Measurements from ENCODE around the gene KMT2C. TPM values are rescaled to one million over a fixed set of nuclear protein-coding genes. Genes with fewer than 3 reads are reported as not detected.
"Not testable (repeated sequence)": the region's sequence is repeated elsewhere in the genome, so short reads cannot be mapped to it uniquely, and the experiment has no call there.

Gene KMT2C
- total and polyA plus RNA-seq, 4 donors: 28.3 to 74.3 (median 51.9) TPM

DNA sequence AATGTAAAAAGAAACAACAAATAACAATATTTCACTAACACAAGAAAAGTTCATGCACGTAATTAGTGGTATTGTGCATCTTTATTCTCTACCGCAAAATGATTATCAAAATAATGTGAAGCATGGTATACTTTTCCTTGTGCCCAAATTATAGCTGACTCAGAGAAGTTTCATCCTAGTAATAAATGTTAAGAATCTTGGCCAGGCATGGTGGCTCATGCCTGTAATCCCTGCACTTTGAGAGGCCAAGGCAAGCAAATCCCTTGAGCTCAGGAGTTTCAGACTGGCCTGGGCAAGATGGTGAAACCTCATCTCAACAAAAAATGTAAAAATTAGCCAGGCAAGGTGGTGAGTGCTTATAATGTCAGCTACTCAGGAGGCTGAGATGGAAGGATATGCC lies 105.0 kb downstream of the KMT2C start:
- no peaks in the 10 kb centered on the region for H3K27me3 ChIP-seq (ENCODE audit: control insufficient read depth, insufficient read depth, low read length)
- no peak for DNase-seq (ENCODE audit: low read depth in 4 of 6, low spot score in 6 of 6)
- H3K36me3 ChIP-seq (ENCODE audit: control insufficient read depth, insufficient read depth, low read length): peaks cover 8% of the 10 kb centered on the region
- no peak overlapping the region for H3K27ac ChIP-seq (ENCODE audit: low read depth, low read length)
- H3K4me1 ChIP-seq (ENCODE audit: control insufficient read depth, insufficient read depth, low read length): peaks cover 3% of the 10 kb centered on the region
- H3K9me3 ChIP-seq (ENCODE audit: control insufficient read depth, insufficient read depth, low read length): no peaks in the 10 kb centered on the region
- WGBS (ENCODE audit: insufficient coverage): no CpG with 5 or more reads among the region's 2 CpGs
- no peak overlapping the region for H3K4me3 ChIP-seq (ENCODE audit: low read depth, low read length)

DNA sequence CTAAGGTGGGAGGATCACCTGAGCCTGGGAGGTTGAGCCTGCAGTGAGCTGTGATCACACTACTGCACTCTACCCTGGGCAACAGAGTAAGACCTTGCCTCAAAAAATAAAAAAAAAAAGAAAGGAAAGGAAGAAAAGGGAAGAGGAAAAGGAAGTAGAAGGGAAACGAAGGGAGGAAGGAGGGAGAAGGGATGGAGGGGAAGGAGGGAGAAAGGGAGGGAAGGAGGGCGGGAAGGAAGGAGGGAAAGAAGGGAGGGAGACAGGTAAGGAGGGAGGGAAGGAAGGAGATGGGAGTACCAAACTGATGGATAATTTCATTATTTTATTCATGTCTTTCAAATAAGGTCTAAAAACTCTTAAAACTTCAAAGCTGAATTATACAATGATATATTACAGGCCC lies 106.3 kb downstream of the KMT2C start:
- 100% methylated on average over 1 of the region's 2 CpGs for WGBS (ENCODE audit: insufficient coverage)
- no peaks in the 10 kb centered on the region for H3K9me3 ChIP-seq (ENCODE audit: control insufficient read depth, insufficient read depth, low read length)

DNA sequence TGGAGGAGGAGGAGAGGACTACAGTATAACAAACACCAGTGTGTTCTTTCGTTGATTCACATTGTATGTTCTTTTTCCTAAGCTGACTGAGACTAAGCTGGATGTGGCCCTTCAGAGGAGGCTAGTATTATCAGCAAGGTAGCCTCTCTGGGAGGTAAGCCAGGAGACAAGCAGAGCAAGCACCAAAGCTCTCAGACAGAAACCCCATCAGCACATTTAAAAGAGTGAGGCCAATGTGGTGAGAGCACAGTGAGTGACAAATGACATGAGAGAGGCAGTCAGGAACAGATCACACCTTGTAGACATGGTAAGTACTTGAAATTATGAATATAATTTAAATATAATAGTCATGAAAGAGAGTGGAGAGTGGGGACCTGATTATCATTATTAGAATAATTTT lies 107.6 kb downstream of the KMT2C start:
- Histone ChIP-seq H3K9me3 (ENCODE audit: control insufficient read depth, insufficient read depth, low read length) (no peaks in the 10 kb centered on the region), H3K27ac (ENCODE audit: low read depth, low read length) (no peak overlapping the region), H3K4me3 (ENCODE audit: low read depth, low read length) (no peak overlapping the region), H3K4me1 (ENCODE audit: control insufficient read depth, insufficient read depth, low read length) (peaks cover 3% of the 10 kb centered on the region), H3K27me3 (ENCODE audit: control insufficient read depth, insufficient read depth, low read length) (no peaks in the 10 kb centered on the region), H3K36me3 (ENCODE audit: control insufficient read depth, insufficient read depth, low read length) (peaks cover 13% of the 10 kb centered on the region)
- WGBS (ENCODE audit: insufficient coverage): no CpG with 5 or more reads among the region's 1 CpG
- DNase-seq (ENCODE audit: low read depth in 4 of 6, low spot score in 6 of 6): no peak

More for the DNA sequence above, 106.3 kb downstream of the KMT2C start:
- peaks cover 3% of the 10 kb centered on the region for H3K4me1 ChIP-seq (ENCODE audit: control insufficient read depth, insufficient read depth, low read length)
- H3K27ac ChIP-seq (ENCODE audit: low read depth, low read length): no peak overlapping the region
- no peak for DNase-seq (ENCODE audit: low read depth in 4 of 6, low spot score in 6 of 6)
- H3K27me3 ChIP-seq (ENCODE audit: control insufficient read depth, insufficient read depth, low read length): no peaks in the 10 kb centered on the region
- H3K36me3 ChIP-seq (ENCODE audit: control insufficient read depth, insufficient read depth, low read length): peaks cover 8% of the 10 kb centered on the region
- no peak overlapping the region for H3K4me3 ChIP-seq (ENCODE audit: low read depth, low read length)

DNA sequence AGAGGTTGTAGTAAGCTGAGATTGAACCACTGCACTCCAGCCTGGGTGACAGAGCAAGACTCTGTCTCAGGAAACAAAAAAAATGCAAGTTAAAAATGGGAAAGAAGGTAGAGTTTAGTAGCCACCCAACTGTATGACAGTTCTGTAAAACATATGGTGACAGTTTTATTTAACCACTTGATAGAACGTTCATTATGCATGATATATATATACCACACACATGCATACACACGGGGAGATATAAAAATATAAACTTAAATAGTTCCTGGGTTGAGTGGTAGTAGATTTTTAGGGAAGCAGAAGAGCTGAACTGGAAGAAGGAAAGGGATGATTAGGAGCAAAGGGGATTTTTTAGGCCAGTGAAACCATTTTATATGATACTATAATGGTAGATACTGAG lies 120.0 kb downstream of the KMT2C start:
- no peaks in the 10 kb centered on the region for H3K9me3 ChIP-seq (ENCODE audit: control insufficient read depth, insufficient read depth, low read length)
- WGBS (ENCODE audit: insufficient coverage): no CpG with 5 or more reads among the region's 2 CpGs
- H3K4me1 ChIP-seq (ENCODE audit: control insufficient read depth, insufficient read depth, low read length): no peaks in the 10 kb centered on the region
- no peak overlapping the region for H3K4me3 ChIP-seq (ENCODE audit: low read depth, low read length)
- DNase-seq (ENCODE audit: low read depth in 4 of 6, low spot score in 6 of 6): no peak
- H3K27ac ChIP-seq (ENCODE audit: low read depth, low read length): no peak overlapping the region
- no peaks in the 10 kb centered on the region for H3K27me3 ChIP-seq (ENCODE audit: control insufficient read depth, insufficient read depth, low read length)
- peaks cover 5% of the 10 kb centered on the region for H3K36me3 ChIP-seq (ENCODE audit: control insufficient read depth, insufficient read depth, low read length)

DNA sequence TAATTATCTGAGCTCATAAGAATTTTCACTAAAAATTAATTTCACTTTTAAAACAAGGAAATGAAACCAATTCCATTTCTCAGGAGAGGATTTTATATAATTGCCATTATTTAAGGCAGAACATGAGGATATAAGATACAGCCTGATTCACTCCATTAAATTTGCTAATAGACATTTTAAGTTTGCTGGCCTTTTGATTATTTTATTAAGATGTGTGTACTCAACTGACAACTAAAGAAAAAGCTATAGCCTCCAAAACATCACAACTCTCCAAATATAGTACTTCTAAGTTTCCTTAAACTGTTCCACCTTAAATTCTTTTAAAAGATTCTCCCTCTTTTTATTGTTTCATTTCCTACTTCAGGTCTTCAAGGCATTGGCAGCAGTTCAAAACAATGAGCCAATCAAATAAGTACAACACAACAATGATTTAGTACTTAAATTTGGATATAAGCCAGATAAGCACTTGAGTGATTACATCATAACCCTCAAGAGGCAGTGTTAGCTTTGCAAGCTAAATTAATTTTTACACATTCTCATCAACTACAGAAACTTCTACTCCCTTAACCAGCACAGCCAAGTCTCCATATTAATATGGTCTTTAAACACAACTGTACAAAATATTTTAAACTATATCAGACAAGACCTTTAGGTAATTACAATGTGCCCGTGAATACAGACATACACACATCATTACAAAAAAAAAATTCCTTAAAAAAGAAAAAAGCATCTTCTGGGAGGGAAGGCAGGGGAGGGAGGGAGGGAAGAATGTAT lies 121.8 kb downstream of the KMT2C start:
- no CpG with 5 or more reads among the region's 1 CpG for WGBS (ENCODE audit: insufficient coverage)
- Histone ChIP-seq H3K36me3 (ENCODE audit: control insufficient read depth, insufficient read depth, low read length) (peaks cover 8% of the 10 kb centered on the region), H3K4me1 (ENCODE audit: control insufficient read depth, insufficient read depth, low read length) (no peaks in the 10 kb centered on the region), H3K27me3 (ENCODE audit: control insufficient read depth, insufficient read depth, low read length) (no peaks in the 10 kb centered on the region), H3K4me3 (ENCODE audit: low read depth, low read length) (no peak overlapping the region), H3K27ac (ENCODE audit: low read depth, low read length) (no peak overlapping the region), H3K9me3 (ENCODE audit: control insufficient read depth, insufficient read depth, low read length) (no peaks in the 10 kb centered on the region)
- DNase-seq (ENCODE audit: low read depth in 4 of 6, low spot score in 6 of 6): peak in 4 of 6 donors; percentile 15 to 86 (median 40)

DNA sequence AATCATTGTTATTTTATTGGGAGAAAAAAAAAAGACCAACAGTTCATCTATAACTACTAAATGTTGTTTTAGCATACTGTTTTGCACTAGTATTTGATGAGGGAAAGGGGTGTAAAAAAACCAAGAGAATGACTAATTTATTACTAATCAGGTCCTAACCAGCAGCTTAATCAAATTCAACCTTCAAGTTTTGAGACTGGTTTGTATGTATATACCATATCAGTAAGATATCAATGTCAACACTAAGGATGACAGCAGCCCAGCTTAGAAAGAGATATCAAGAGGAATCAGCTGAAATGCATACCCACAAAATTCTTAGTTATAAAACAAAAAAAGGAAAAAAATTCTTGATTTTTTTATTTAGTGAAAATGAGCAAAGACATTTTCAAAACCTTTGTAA lies 122.6 kb downstream of the KMT2C start:
- Histone ChIP-seq H3K27me3 (ENCODE audit: control insufficient read depth, insufficient read depth, low read length) (no peaks in the 10 kb centered on the region), H3K36me3 (ENCODE audit: control insufficient read depth, insufficient read depth, low read length) (peaks cover 12% of the 10 kb centered on the region), H3K27ac (ENCODE audit: low read depth, low read length) (no peak overlapping the region), H3K9me3 (ENCODE audit: control insufficient read depth, insufficient read depth, low read length) (no peaks in the 10 kb centered on the region), H3K4me1 (ENCODE audit: control insufficient read depth, insufficient read depth, low read length) (no peaks in the 10 kb centered on the region), H3K4me3 (ENCODE audit: low read depth, low read length) (no peak overlapping the region)
- DNase-seq (ENCODE audit: low read depth in 4 of 6, low spot score in 6 of 6): no peak

DNA sequence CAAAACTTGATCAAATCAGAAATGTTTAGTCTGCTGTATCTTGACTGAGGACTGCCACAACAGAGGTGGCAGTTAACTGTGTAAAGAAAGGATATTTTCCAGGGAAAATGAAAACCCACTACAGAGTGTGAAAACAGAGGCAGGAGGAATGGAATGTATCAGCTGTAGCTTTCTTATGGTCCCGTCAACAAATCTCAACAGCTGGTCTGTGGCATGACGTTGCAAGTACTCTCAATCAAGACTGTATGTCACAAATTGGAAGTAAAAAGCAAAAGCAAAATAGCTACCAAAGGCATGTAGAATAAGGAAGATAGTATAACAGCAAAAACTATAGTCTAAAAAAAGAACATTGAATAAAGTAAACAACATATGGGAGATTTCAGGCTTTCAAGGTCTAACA lies 123.5 kb downstream of the KMT2C start:
- no peaks in the 10 kb centered on the region for H3K4me1 ChIP-seq (ENCODE audit: control insufficient read depth, insufficient read depth, low read length)
- H3K36me3 ChIP-seq (ENCODE audit: control insufficient read depth, insufficient read depth, low read length): peaks cover 13% of the 10 kb centered on the region
- H3K9me3 ChIP-seq (ENCODE audit: control insufficient read depth, insufficient read depth, low read length): no peaks in the 10 kb centered on the region
- DNase-seq (ENCODE audit: low read depth in 4 of 6, low spot score in 6 of 6): peak in 2 of 6 donors; percentile 17 to 21
- no peaks in the 10 kb centered on the region for H3K27me3 ChIP-seq (ENCODE audit: control insufficient read depth, insufficient read depth, low read length)
- no peak overlapping the region for H3K27ac ChIP-seq (ENCODE audit: low read depth, low read length)
- no peak overlapping the region for H3K4me3 ChIP-seq (ENCODE audit: low read depth, low read length)
- no CpG with 5 or more reads among the region's 2 CpGs for whole genome bisulfite sequencing (ENCODE audit: insufficient coverage)

DNA sequence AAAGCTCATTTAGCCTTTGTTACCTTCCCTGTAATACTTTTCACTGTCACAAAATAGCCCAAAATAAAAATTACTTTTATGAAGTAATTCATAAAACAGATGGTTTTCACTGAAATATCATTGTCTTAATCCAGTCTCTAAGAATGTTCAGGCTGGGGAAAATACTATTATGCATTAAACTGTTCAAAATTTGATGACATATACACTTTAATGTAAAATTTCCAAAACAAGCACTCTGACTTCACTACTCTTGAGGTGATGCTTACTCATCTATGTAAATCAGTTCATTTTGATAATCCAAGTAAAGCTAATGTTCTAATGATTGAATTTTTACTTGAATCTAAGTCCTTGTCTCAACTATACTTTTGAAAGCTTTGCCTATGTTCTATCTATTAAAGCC lies 127.9 kb downstream of the KMT2C start:
- no peak overlapping the region for H3K4me3 ChIP-seq (ENCODE audit: low read depth, low read length)
- H3K4me1 ChIP-seq (ENCODE audit: control insufficient read depth, insufficient read depth, low read length): no peaks in the 10 kb centered on the region
- no peak overlapping the region for H3K27ac ChIP-seq (ENCODE audit: low read depth, low read length)
- no peaks in the 10 kb centered on the region for H3K9me3 ChIP-seq (ENCODE audit: control insufficient read depth, insufficient read depth, low read length)
- no peak for DNase-seq (ENCODE audit: low read depth in 4 of 6, low spot score in 6 of 6)
- peaks cover 20% of the 10 kb centered on the region for H3K36me3 ChIP-seq (ENCODE audit: control insufficient read depth, insufficient read depth, low read length)
- no peaks in the 10 kb centered on the region for H3K27me3 ChIP-seq (ENCODE audit: control insufficient read depth, insufficient read depth, low read length)

DNA sequence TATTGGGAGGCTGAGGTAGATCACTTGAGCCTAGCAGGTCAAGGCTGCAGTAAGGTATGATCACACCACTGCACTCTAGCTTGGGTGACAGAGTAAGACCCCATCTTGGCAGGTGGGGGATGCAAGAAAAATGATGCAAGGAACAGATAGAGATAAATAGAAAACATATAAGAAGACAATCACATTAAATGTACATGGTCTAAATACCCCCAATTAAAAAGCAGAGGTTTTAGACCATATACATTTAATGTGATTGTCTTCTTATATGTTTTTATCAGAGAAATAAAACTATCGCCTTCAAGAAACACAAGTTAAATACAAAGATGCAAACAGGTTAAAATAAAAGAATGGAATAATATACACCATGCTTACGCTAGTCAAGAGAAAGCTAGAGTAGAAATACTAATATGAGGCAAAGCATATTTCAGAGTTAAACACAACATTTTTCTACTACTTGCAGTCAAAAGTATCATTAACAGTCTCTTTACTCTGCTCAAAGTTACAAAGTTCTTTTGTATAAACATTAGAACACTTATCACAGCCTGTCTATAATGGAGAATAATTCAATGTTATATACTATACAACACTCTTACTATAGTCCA lies 136.2 kb downstream of the KMT2C start:
- whole genome bisulfite sequencing (ENCODE audit: insufficient coverage): no CpG with 5 or more reads among the region's 2 CpGs
- H3K27ac ChIP-seq (ENCODE audit: low read depth, low read length): not testable (repeated sequence)

DNA sequence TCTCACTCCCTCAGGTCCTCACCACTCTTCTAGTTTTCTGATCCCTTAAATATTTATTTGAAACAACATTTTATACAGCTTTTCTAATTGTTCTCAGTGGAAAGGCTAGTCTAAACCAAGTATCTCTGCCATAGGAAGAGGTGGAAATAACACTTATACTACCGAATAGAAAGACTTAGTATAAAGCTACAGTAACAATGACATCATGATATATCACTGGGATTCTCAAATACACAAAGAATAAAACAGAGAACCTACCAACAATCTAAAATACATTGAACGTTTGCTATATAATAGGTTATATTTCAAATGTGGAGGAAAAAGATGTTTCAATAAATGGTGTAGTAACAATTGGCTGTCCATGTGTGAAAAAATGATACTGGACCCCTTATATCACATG lies 142.9 kb downstream of the KMT2C start:
- Histone ChIP-seq H3K36me3 (ENCODE audit: control insufficient read depth, insufficient read depth, low read length) (peaks cover 4% of the 10 kb centered on the region), H3K27ac (ENCODE audit: low read depth, low read length) (no peak overlapping the region), H3K9me3 (ENCODE audit: control insufficient read depth, insufficient read depth, low read length) (peaks cover 2% of the 10 kb centered on the region), H3K4me3 (ENCODE audit: low read depth, low read length) (no peak overlapping the region), H3K27me3 (ENCODE audit: control insufficient read depth, insufficient read depth, low read length) (no peaks in the 10 kb centered on the region), H3K4me1 (ENCODE audit: control insufficient read depth, insufficient read depth, low read length) (no peaks in the 10 kb centered on the region)
- WGBS (ENCODE audit: insufficient coverage): no CpG with 5 or more reads among the region's 2 CpGs
- DNase-seq (ENCODE audit: low read depth in 4 of 6, low spot score in 6 of 6): no peak

More for the DNA sequence above, 136.2 kb downstream of the KMT2C start:
- H3K4me3 ChIP-seq (ENCODE audit: low read depth, low read length); H3K4me1 ChIP-seq (ENCODE audit: control insufficient read depth, insufficient read depth, low read length); H3K9me3 ChIP-seq (ENCODE audit: control insufficient read depth, insufficient read depth, low read length); H3K36me3 ChIP-seq (ENCODE audit: control insufficient read depth, insufficient read depth, low read length); H3K27me3 ChIP-seq (ENCODE audit: control insufficient read depth, insufficient read depth, low read length); DNase-seq (ENCODE audit: low read depth in 4 of 6, low spot score in 6 of 6): not testable (repeated sequence)
